ENCODE data around the gene SERTAD1.
"Not testable (repeated sequence)": the region's sequence is repeated elsewhere in the genome, so short reads cannot be mapped to it uniquely, and the experiment has no call there.

The SERTAD1 gene

GRCh38 chr19:40425450-40426287, at the start of gene SERTAD1:
SERTAD1 (minus strand) TSS chr19:40425992; CDS start chr19:40423546, 2,446 bp downstream.
- peak; percentile 100 for DNase-seq (ENCODE audit: low read depth in 2 of 3, low spot score in 1 of 3)

DNA sequence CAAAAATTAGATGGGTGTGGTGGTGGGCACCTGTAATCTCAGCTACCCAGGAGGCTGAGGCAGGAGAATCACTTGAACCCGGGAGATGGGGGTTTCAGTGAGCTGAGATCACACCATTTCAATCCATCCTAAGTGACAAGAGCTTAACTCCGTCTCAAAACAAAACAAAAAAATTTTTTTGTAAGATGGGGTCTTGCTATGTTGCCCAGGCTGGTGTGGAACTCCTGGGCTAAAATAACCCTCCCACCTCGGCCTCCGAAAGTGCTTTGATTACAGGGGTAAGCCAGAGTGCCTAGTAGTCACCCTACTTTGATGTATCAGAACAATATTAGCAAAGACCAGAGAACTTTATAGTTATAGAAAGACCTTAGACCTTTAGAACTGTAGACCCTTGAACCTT, 48.9 kb upstream of the SERTAD1 start:
- no peak for DNase-seq (ENCODE audit: low read depth in 2 of 3, low spot score in 1 of 3)

DNA sequence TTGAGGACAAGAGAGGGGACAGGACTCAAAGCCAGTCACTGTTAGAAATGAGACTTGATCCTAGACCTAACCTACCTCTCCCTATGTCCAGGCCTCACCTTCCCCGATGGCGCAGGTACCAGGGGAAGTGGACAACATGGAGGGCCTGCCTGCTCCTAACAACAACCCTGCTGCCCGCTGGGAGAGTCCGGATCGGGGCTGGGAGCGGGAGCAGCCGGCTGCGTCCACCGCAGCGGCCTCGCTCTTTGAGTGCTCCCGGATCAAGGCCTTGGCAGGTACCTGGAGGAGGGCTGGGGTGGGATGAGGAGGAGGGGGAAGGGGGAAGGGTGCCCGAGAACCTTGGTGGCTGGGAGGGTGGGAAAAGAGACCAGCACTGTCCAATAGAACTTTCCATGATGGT, 46.7 kb upstream of the SERTAD1 start:
- DNase-seq (ENCODE audit: low read depth in 2 of 3, low spot score in 1 of 3), result no peak

GRCh38 chr19:40471111-40471510, 45.3 kb upstream of the SERTAD1 start:
- no peak for DNase-seq (ENCODE audit: low read depth in 2 of 3, low spot score in 1 of 3)

GRCh38 chr19:40469011-40469410, 43.2 kb upstream of the SERTAD1 start:
- DNase-seq (ENCODE audit: low read depth in 2 of 3, low spot score in 1 of 3), result no peak

- DNase-seq (ENCODE audit: low read depth in 2 of 3, low spot score in 1 of 3), result no peak
Observed at GRCh38 chr19:40466985-40467734, 41.4 kb upstream of the SERTAD1 start, which contains the start of gene SPTBN4. SPTBN4 (plus strand) TSS chr19:40467001; CDS start chr19:40472622, 5,621 bp downstream.

- peak in 2 of 3 donors; percentile 61 to 72 for DNase-seq (ENCODE audit: low read depth in 2 of 3, low spot score in 1 of 3)
Observed at GRCh38 chr19:40466219-40466984, 40.6 kb upstream of the SERTAD1 start.

GRCh38 chr19:40465557-40466218, 39.9 kb upstream of the SERTAD1 start, which contains the start of gene BLVRB:
BLVRB (minus strand) TSS chr19:40465745; CDS start chr19:40465688, 57 bp downstream.
- peak; percentile 99 to 100 (median 100) for DNase-seq (ENCODE audit: low read depth in 2 of 3, low spot score in 1 of 3)

GRCh38 chr19:40465025-40465556, 39.3 kb upstream of the SERTAD1 start:
- peak in 1 of 3 donors; percentile 28 for DNase-seq (ENCODE audit: low read depth in 2 of 3, low spot score in 1 of 3)

- DNase-seq (ENCODE audit: low read depth in 2 of 3, low spot score in 1 of 3), result peak; percentile 59 to 82 (median 74)
Observed at GRCh38 chr19:40464059-40465024, 38.5 kb upstream of the SERTAD1 start.

DNA sequence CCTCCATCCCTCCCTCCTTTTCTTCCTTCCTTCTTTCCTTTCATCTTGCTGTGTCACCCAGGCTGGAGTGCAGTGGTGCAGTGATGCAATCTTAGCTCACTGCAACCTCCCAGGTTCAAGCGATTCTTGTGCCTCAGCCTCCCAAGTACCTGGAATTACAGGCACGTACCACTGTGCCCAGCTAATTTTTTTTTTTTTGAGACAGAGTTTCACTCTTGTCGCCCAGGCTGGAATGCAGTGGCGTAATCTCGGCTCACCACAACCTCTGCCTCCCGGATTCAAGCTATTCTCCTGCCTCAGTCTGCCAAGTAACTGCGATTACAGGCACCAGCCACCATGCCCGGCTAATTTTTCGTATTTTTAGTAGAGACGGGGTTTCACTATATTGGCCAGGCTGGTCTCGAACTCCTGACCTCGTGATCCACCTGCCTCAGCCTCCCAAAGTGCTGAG, 37.8 kb upstream of the SERTAD1 start:
- not testable (repeated sequence) for DNase-seq (ENCODE audit: low read depth in 2 of 3, low spot score in 1 of 3)

- no peak for DNase-seq (ENCODE audit: low read depth in 2 of 3, low spot score in 1 of 3)
Observed at GRCh38 chr19:40461669-40462221, 36.0 kb upstream of the SERTAD1 start.

- DNase-seq (ENCODE audit: low read depth in 2 of 3, low spot score in 1 of 3), result no peak
Observed at GRCh38 chr19:40460185-40460584, 34.4 kb upstream of the SERTAD1 start.

- no peak for DNase-seq (ENCODE audit: low read depth in 2 of 3, low spot score in 1 of 3)
Observed at GRCh38 chr19:40458597-40458974, 32.8 kb upstream of the SERTAD1 start.

- no peak for DNase-seq (ENCODE audit: low read depth in 2 of 3, low spot score in 1 of 3)
Observed at GRCh38 chr19:40457953-40458596, 32.3 kb upstream of the SERTAD1 start.

DNA sequence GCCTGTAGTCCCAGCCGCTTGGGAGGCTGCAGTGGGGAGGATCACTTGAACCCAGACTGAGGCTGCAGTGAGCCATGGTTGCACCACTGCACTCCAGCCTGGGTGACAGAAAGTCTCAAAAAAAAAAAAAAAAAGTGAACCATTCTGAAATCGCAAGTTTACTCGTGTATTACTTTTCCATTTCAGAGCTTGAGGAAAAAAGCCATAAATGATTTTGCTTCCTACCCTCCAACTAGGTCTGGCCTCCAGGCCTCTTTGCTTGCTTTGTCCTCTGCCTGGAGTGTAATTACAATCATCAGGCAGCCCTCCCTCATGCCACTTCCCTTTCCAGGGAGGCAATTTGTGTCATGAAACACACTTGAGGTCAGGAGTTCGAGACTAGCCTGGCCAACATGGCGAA, 31.3 kb upstream of the SERTAD1 start:
- no peak for DNase-seq (ENCODE audit: low read depth in 2 of 3, low spot score in 1 of 3)

GRCh38 chr19:40453943-40454342, 28.2 kb upstream of the SERTAD1 start:
- DNase-seq (ENCODE audit: low read depth in 2 of 3, low spot score in 1 of 3), result not testable (repeated sequence)

DNA sequence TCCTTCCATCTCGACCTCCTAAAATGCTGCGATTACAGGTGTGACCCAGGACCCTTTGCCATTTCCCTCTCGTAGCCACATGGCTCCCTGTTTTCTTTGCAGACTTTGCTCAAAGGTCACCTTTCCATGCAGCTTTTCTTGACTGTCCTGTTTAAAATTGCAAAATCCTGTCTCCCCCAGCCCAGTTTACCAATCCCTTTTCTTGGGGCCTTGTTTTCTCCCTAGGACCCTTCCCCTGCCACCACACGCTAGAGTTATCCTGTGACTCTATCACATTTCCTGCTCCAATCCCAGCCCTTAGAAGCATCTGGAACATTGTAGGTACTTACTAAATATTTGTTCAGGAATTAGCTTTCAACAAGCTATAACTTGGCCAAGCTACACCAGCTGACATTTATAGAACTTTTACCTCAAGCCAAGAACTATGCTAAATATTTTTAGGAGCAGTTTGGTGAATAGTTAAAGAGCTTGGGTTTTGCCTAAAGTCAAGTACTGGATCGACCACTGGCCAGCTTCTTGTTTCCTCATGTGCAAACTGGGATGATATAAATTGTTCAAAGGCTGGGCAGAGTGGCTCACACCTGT, 27.5 kb upstream of the SERTAD1 start:
- no peak for DNase-seq (ENCODE audit: low read depth in 2 of 3, low spot score in 1 of 3)
